ENCODE measurements around the gene KMT2D.

DNA sequence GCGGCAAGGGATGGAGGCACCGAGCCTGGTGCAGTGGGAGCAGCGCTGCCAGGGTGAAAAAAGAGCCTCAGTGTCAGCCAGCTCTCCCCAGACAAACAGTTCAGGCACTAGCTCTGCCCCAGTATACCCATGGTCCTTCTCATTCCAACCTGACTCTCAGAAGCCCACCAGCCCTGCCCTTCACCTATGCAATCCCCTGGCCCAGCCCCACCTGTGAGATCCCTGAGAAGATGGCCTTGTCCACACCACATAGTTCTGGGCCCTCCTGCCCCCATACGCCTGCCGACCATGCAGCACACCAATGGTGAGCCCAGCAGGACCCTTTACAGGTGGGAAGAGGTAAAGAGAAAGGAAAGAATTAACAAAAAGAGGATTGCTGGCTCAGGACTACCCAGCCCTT is 6.5 kb downstream of the KMT2D start:
- TF ChIP-seq, protein P1, sequence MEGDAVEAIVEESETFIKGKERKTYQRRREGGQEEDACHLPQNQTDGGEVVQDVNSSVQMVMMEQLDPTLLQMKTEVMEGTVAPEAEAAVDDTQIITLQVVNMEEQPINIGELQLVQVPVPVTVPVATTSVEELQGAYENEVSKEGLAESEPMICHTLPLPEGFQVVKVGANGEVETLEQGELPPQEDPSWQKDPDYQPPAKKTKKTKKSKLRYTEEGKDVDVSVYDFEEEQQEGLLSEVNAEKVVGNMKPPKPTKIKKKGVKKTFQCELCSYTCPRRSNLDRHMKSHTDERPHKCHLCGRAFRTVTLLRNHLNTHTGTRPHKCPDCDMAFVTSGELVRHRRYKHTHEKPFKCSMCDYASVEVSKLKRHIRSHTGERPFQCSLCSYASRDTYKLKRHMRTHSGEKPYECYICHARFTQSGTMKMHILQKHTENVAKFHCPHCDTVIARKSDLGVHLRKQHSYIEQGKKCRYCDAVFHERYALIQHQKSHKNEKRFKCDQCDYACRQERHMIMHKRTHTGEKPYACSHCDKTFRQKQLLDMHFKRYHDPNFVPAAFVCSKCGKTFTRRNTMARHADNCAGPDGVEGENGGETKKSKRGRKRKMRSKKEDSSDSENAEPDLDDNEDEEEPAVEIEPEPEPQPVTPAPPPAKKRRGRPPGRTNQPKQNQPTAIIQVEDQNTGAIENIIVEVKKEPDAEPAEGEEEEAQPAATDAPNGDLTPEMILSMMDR (IDR thresholded peaks at IDR 0.05), result no peak
- TF ChIP-seq POLR2A (IDR thresholded peaks at IDR 0.05), result no peak

All from testis (tissue), 2 donors.